H1 (cell line): Measurements from ENCODE around the gene HLA-DQA2. TPM values are rescaled to one million over a fixed set of nuclear protein-coding genes. Genes with fewer than 3 reads are reported as not detected.

Experiments
- CTCF ChIA-PET: fragments of 300-600 bp; sonication (Branson Sonifier 250); formaldehyde crosslinking; loops from one replicate; lab custom pipeline; 2021; ENCODE audit not compliant: partially characterized antibody; lab: Charles Lee
- POLR2A ChIA-PET: fragments of 300-600 bp; sonication (Branson Sonifier 250); formaldehyde crosslinking; loops from one replicate; lab custom pipeline; 2021; ENCODE audit warnings: inconsistent platforms; ENCODE audit not compliant: partially characterized antibody; lab: Charles Lee
- DNase-seq, 2 experiments: peaks; one replicate each; pipeline versions ENCODE4 v3.0.0 to v3.0.0-alpha.2; 2010 to 2022; ENCODE audit warnings: low spot score in 2 of 2, low read depth in 1 of 2, mixed read lengths in 1 of 2
- FAIRE-seq: peaks from 2 replicates; lab custom pipeline; 2011; peaks lifted over from hg19 to GRCh38; lab: Jason Lieb, UNC
- H2AFZ ChIP-seq: 2 replicates; pipeline ENCODE4 v1.8.1; 2012; ENCODE audit warnings: low read length, inconsistent platforms
- H2AK5ac ChIP-seq: 2 replicates; pipeline ENCODE4 v1.6.1; 2013; ENCODE audit warnings: low read depth, low read length
- H2BK120ac ChIP-seq: replicated peaks from 2 replicates; pipeline ENCODE3; 2013; ENCODE audit warnings: low read depth, low read length, inconsistent platforms
- H2BK12ac ChIP-seq: 2 replicates; pipeline ENCODE4 v1.6.1; 2013; ENCODE audit warnings: low read depth, low read length
- H2BK15ac ChIP-seq: 2 replicates; pipeline ENCODE4 v1.6.1; 2013; ENCODE audit warnings: low read length
- H2BK20ac ChIP-seq: 2 replicates; pipeline ENCODE4 v1.6.1; 2013; ENCODE audit warnings: low read length
- H2BK5ac ChIP-seq: 2 replicates; pipeline ENCODE4 v1.6.1; 2013; ENCODE audit warnings: low read depth, low read length
- H3K14ac ChIP-seq: 2 replicates; pipeline ENCODE4 v1.6.1; 2013; ENCODE audit warnings: inconsistent platforms; ENCODE audit not compliant: insufficient read length
- H3K18ac ChIP-seq: 2 replicates; pipeline ENCODE4 v1.6.1; 2013; ENCODE audit warnings: low read length; ENCODE audit errors: extremely low read depth
- H3K23ac ChIP-seq: 2 replicates; pipeline ENCODE4 v1.6.1; 2013; ENCODE audit warnings: inconsistent platforms; ENCODE audit not compliant: insufficient read length
- H3K23me2 ChIP-seq: 2 replicates; pipeline ENCODE4 v1.6.1; 2013; ENCODE audit warnings: low read depth, low read length
- H3K27ac ChIP-seq: 2 replicates; pipeline ENCODE4 v1.6.1; 2011; ENCODE audit warnings: low read depth, low read length, inconsistent platforms
- H3K27me3 ChIP-seq, 4 experiments: replicated peaks in 1 of 4; 1 replicate in 1 of 4; 2 replicates in 3 of 4; pipeline versions ENCODE4 v1.6.1 to v1.8.1; 2011 to 2013; ENCODE audit warnings: low read length in 3 of 4, mild to moderate bottlenecking in 3 of 4, inconsistent platforms in 2 of 4, mixed read lengths in 2 of 4, moderate library complexity in 1 of 4; ENCODE audit not compliant: control insufficient read depth in 3 of 4, insufficient read depth in 3 of 4; ENCODE audit errors: extremely low read depth in 1 of 4
- H3K36me3 ChIP-seq, 4 experiments: 2 replicates each; pipeline versions ENCODE4 v1.6.1 to v1.8.1; 2011 to 2013; ENCODE audit warnings: mild to moderate bottlenecking in 4 of 4, low read length in 3 of 4, moderate library complexity in 2 of 4, control low read depth in 1 of 4, inconsistent platforms in 1 of 4; ENCODE audit not compliant: insufficient read depth in 4 of 4, control insufficient read depth in 2 of 4
- H3K4ac ChIP-seq: replicated peaks from 2 replicates; pipeline ENCODE3; 2013; ENCODE audit warnings: low read length, low read depth, mixed read lengths, inconsistent platforms; ENCODE audit not compliant: insufficient read length
- H3K4me1 ChIP-seq, 4 experiments: replicated peaks in 1 of 4; 1 replicate in 1 of 4; 2 replicates in 3 of 4; pipeline versions ENCODE4 v1.6.1 to v1.8.1; 2011 to 2013; ENCODE audit warnings: low read length in 3 of 4, inconsistent platforms in 2 of 4, mixed read lengths in 1 of 4; ENCODE audit not compliant: insufficient read depth in 4 of 4, control insufficient read depth in 3 of 4
- H3K4me2 ChIP-seq, 2 experiments: 2 replicates each; pipeline versions ENCODE4 v1.6.1 to v1.8.1; 2011 to 2013; ENCODE audit warnings: low read depth in 2 of 2, low read length in 2 of 2, control low read depth in 1 of 2, inconsistent platforms in 1 of 2, mild to moderate bottlenecking in 1 of 2; ENCODE audit not compliant: insufficient read depth in 1 of 2
- H3K4me3 ChIP-seq, 4 experiments: fragments of 200-600, 300-600 bp in 1 of 4; sonication (generic), shearing (Covaris generic), sonication (Bioruptor Twin) in 1 of 4; 2 replicates each; pipeline versions ENCODE4 v1.5.1 to v1.8.1; 2011 to 2016; ENCODE audit warnings: low read length in 4 of 4, low read depth in 3 of 4, control low read depth in 2 of 4, inconsistent platforms in 2 of 4, mild to moderate bottlenecking in 2 of 4, mixed read lengths in 1 of 4, moderate library complexity in 1 of 4; ENCODE audit not compliant: insufficient read depth in 2 of 4; ENCODE audit errors: extremely low read depth in 1 of 4
- H3K56ac ChIP-seq: replicated peaks from 2 replicates; pipeline ENCODE3; 2013; ENCODE audit warnings: low read depth, mild to moderate bottlenecking, mixed read lengths, low read length, inconsistent platforms; ENCODE audit not compliant: insufficient read length
- H3K79me1 ChIP-seq: 2 replicates; pipeline ENCODE4 v1.6.1; 2013; ENCODE audit warnings: low read depth, low read length, control low read depth
- H3K79me2 ChIP-seq, 2 experiments: 2 replicates each; pipeline versions ENCODE4 v1.6.1 to v1.8.1; 2012 to 2013; ENCODE audit warnings: low read length in 2 of 2, mild to moderate bottlenecking in 2 of 2, inconsistent platforms in 1 of 2; ENCODE audit not compliant: insufficient read depth in 2 of 2, control insufficient read depth in 1 of 2
- H3K9ac ChIP-seq, 4 experiments: replicated peaks in 1 of 4; 1 replicate in 1 of 4; 2 replicates in 3 of 4; pipeline versions ENCODE4 v1.6.1 to v1.8.1; 2011 to 2013; ENCODE audit warnings: low read depth in 3 of 4, low read length in 3 of 4, control low read depth in 2 of 4, mild to moderate bottlenecking in 2 of 4, moderate library complexity in 2 of 4, inconsistent platforms in 1 of 4; ENCODE audit errors: extremely low read depth in 1 of 4
- H3K9me3 ChIP-seq, 2 experiments: 2 replicates each; pipeline versions ENCODE4 v1.6.1 to v1.8.1; 2012 to 2013; ENCODE audit warnings: mild to moderate bottlenecking in 2 of 2, moderate library complexity in 2 of 2, control low read depth in 1 of 2, inconsistent platforms in 1 of 2, low read depth in 1 of 2, low read length in 1 of 2, mixed read lengths in 1 of 2; ENCODE audit not compliant: insufficient read depth in 2 of 2
- H4K20me1 ChIP-seq, 2 experiments: replicated peaks in 1 of 2; 2 replicates each; pipeline versions ENCODE3 to v1.8.1; 2011 to 2013; ENCODE audit warnings: inconsistent platforms in 2 of 2, low read length in 2 of 2, mild to moderate bottlenecking in 1 of 2; ENCODE audit not compliant: insufficient read depth in 2 of 2, control insufficient read depth in 1 of 2
- H4K5ac ChIP-seq: 2 replicates; pipeline ENCODE4 v1.6.1; 2013; ENCODE audit warnings: low read length, low read depth, mixed read lengths, inconsistent platforms; ENCODE audit not compliant: insufficient read length
- H4K8ac ChIP-seq: 2 replicates; pipeline ENCODE4 v1.8.0; 2013; ENCODE audit warnings: mild to moderate bottlenecking, moderate library complexity, low read length, inconsistent platforms; ENCODE audit not compliant: insufficient read depth; ENCODE audit errors: extremely low read depth
- H4K91ac ChIP-seq: replicated peaks from 2 replicates; pipeline ENCODE3; 2013; ENCODE audit warnings: low read length, mixed read lengths, inconsistent platforms; ENCODE audit not compliant: insufficient read length
- BCL11A ChIP-seq, 2 experiments: IDR thresholded peaks; one replicate each; pipeline ENCODE4 v1.6.1; 2011; ENCODE audit warnings: low read depth in 2 of 2, low read length in 2 of 2, mild to moderate bottlenecking in 2 of 2
- CBX5 ChIP-seq: fragments of 300-800, 300-1000 bp; sonication (generic); IDR thresholded peaks from 2 replicates; pipeline ENCODE4 v1.7.1; 2016; ENCODE audit warnings: antibody characterized with exemption, low read length, low read depth
- CEBPB ChIP-seq: IDR thresholded peaks from 2 replicates; pipeline ENCODE4 v1.6.1; 2012; ENCODE audit warnings: low read depth, low read length
- EZH2 ChIP-seq: fragments of 200-600 bp; sonication (generic); IDR thresholded peaks from 2 replicates; pipeline ENCODE4 v1.7.1; 2012; ENCODE audit warnings: low read depth, mild to moderate bottlenecking, moderate library complexity, low read length, inconsistent platforms; ENCODE audit not compliant: severe bottlenecking
- JUN ChIP-seq: IDR thresholded peaks from 2 replicates; pipeline ENCODE4 v1.6.1; 2011; ENCODE audit warnings: low read depth, mild to moderate bottlenecking, improper control_type of control experiment, low read length
- KDM1A ChIP-seq: fragments of 200-600, 300-600 bp; sonication (generic); IDR thresholded peaks from 2 replicates; pipeline ENCODE4 v1.7.1; 2016; ENCODE audit warnings: mild to moderate bottlenecking, low read length, borderline replicate concordance
- KDM5A ChIP-seq: fragments of 200-600 bp; IDR thresholded peaks from 2 replicates; pipeline ENCODE4 v1.7.1; 2012; ENCODE audit warnings: mild to moderate bottlenecking, low read length, inconsistent platforms, mixed read lengths
- RXRA ChIP-seq: IDR thresholded peaks from 2 replicates; pipeline ENCODE4 v1.6.1; 2011; ENCODE audit warnings: low read depth, mild to moderate bottlenecking, low read length, moderate library complexity; ENCODE audit not compliant: insufficient read depth
- SIN3A ChIP-seq, 2 experiments: IDR thresholded peaks in 1 of 2; conservative IDR thresholded peaks in 1 of 2; 2 replicates each; pipeline ENCODE4 v1.6.1; 2011 to 2012; ENCODE audit warnings: low read length in 2 of 2, improper control_type of control experiment in 1 of 2, low read depth in 1 of 2, mild to moderate bottlenecking in 1 of 2
- SP2 ChIP-seq: IDR thresholded peaks from 2 replicates; pipeline ENCODE4 v1.6.1; 2012; ENCODE audit warnings: mild to moderate bottlenecking, low read length, inconsistent platforms
- TAF1 ChIP-seq: IDR thresholded peaks from 2 replicates; pipeline ENCODE4 v1.6.1; 2011; ENCODE audit warnings: mild to moderate bottlenecking, low read depth, low read length
- TCF12 ChIP-seq: IDR thresholded peaks from 2 replicates; pipeline ENCODE4 v1.6.1; 2011; ENCODE audit warnings: low read depth, mild to moderate bottlenecking, low read length
- WGBS, 2 experiments: shearing (Covaris generic) in 1 of 2; methylation state at CpG; one replicate each; pipeline versions ENCODE4 v1.1.6 to v1.1.7; 2013 to 2015; ENCODE audit warnings: low lambda C conversion rate in 2 of 2, mixed read lengths in 2 of 2, inconsistent platforms in 1 of 2, low coverage in 1 of 2, missing lambda C conversion rate in 1 of 2; ENCODE audit not compliant: insufficient replicate concordance in 2 of 2, insufficient coverage in 1 of 2, insufficient read length in 1 of 2; ENCODE audit errors: extremely low coverage in 1 of 2, missing lambda C conversion rate in 1 of 2; 5-methylcytosine and 5-hydroxymethylcytosine counted together
- polyA plus RNA-seq, 7 experiments: library from polyadenylated mRNA; depleted of rRNA in 3 of 7; stranded (reverse) in 5 of 7; unstranded in 2 of 7; fragments of >200 nt in 5 of 7; fragments of 200-250 nt in 2 of 7; gene quantifications; 1 replicate in 5 of 7; 2 replicates in 1 of 7; 4 replicates in 1 of 7; pipeline versions ENCODE4 v1.2.1 to v1.2.3, GENCODE V29; 2011 to 2013; ENCODE audit warnings: missing spikeins in 2 of 7, mixed read lengths in 2 of 7
- total RNA-seq: library from RNA; stranded (reverse); fragmentation: NEBNext Ultra II Directional; extraction: Animal tissue kit (Norgen Biotek cat#: 25700); gene quantifications from 2 replicates; pipeline ENCODE4 v1.2.1, GENCODE V29; 2021
- TF ChIP-seq, protein P1 (sequence below), 3 experiments: IDR thresholded peaks; 1 replicate in 2 of 3; 2 replicates in 1 of 3; pipeline versions ENCODE4 v1.5.1 to v1.6.1; 2011; ENCODE audit warnings: low read length in 3 of 3, mild to moderate bottlenecking in 3 of 3, inconsistent platforms in 2 of 3, low read depth in 1 of 3, moderate library complexity in 1 of 3; ENCODE audit not compliant: insufficient read depth in 1 of 3; ENCODE audit errors: control extremely low read depth in 1 of 3

Gene HLA-DQA2
- total and polyA plus RNA-seq, 2 of the 8 experiments (the other 6 are each of a cell fraction or from before 2014, with no cell fraction given) = not detected

GRCh38 chr6:32774426-32774825 is 33.2 kb downstream of the HLA-DQA2 start:
- 71% methylated on average over 1 of the region's 1 CpG; no CpG with 5 or more reads in 1 of the 2 experiments for WGBS, 2 experiments
- Histone ChIP-seq H3K79me1 (no peaks in the 10 kb centered on the region), H3K9ac (no peak overlapping the region), H3K27me3 (no peaks in the 10 kb centered on the region), H3K79me2 (no peaks in the 10 kb centered on the region), H2BK12ac (no peak overlapping the region), H4K20me1 (no peaks in the 10 kb centered on the region), H2BK20ac (no peak overlapping the region), H2AFZ (no peak overlapping the region), H3K4ac (no peak overlapping the region), H3K14ac (no peak overlapping the region), H4K5ac (no peak overlapping the region), H2BK120ac (no peak overlapping the region), H2BK5ac (no peak overlapping the region), H3K23ac (no peak overlapping the region), H3K4me2 (no peak overlapping the region), H3K4me3 (no peak overlapping the region), H4K91ac (no peak overlapping the region), H3K9me3 (no peaks in the 10 kb centered on the region), H3K23me2 (no peaks in the 10 kb centered on the region), H2AK5ac (no peak overlapping the region), H2BK15ac (no peak overlapping the region), H3K36me3 (no peaks in the 10 kb centered on the region), H3K27ac (no peak overlapping the region), H4K8ac (no peak overlapping the region), H3K4me1 (no peaks in the 10 kb centered on the region), H3K56ac (no peak overlapping the region), H3K18ac (no peak overlapping the region)
- POLR2A ChIA-PET = no interaction called here
- FAIRE-seq (no peak), DNase-seq (no peak)
- CTCF ChIA-PET = interaction anchor here (0.6 kb wide), 1 partner anchor 528 kb away, joined by 3 read pairs; no protein-coding TSS in a partner anchor
- TF ChIP-seq BCL11A (IDR thresholded peaks at IDR 0.05; ENCODE audit: low read depth in 2 of 2, low read length in 2 of 2) (no peak), SIN3A (conservative IDR thresholded peaks at IDR 0.05 in 1 of 2, IDR thresholded peaks at IDR 0.05 in 1 of 2; ENCODE audit: low read depth in 1 of 2, low read length in 2 of 2) (no peak), JUN (no peak), TCF12 (no peak), KDM5A (no peak), CEBPB (no peak), EZH2 (no peak), TAF1 (no peak), CBX5 (no peak), RXRA (no peak), KDM1A (no peak), SP2 (no peak)
- TF ChIP-seq, protein P1, sequence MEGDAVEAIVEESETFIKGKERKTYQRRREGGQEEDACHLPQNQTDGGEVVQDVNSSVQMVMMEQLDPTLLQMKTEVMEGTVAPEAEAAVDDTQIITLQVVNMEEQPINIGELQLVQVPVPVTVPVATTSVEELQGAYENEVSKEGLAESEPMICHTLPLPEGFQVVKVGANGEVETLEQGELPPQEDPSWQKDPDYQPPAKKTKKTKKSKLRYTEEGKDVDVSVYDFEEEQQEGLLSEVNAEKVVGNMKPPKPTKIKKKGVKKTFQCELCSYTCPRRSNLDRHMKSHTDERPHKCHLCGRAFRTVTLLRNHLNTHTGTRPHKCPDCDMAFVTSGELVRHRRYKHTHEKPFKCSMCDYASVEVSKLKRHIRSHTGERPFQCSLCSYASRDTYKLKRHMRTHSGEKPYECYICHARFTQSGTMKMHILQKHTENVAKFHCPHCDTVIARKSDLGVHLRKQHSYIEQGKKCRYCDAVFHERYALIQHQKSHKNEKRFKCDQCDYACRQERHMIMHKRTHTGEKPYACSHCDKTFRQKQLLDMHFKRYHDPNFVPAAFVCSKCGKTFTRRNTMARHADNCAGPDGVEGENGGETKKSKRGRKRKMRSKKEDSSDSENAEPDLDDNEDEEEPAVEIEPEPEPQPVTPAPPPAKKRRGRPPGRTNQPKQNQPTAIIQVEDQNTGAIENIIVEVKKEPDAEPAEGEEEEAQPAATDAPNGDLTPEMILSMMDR (IDR thresholded peaks at IDR 0.05; ENCODE audit: control extremely low read depth in 1 of 3, insufficient read depth in 1 of 3, low read depth in 1 of 3, low read length in 3 of 3) = no peak
